ENCODE results near the gene KCNK18. TPM values are rescaled to one million over a fixed set of nuclear protein-coding genes. Genes with fewer than 3 reads are reported as not detected.

The KCNK18 gene
- total RNA-seq, 1 experiment from 2014 or later: not detected

GRCh38 chr10:117256910-117257309 is 59.6 kb downstream of the KCNK18 start:
- no peak overlapping the region for H2BK5ac ChIP-seq (ENCODE audit: insufficient read length, low read length)
- H2AFZ ChIP-seq (ENCODE audit: low read length): no peak overlapping the region
- Mint-ChIP-seq H3K4me1 (peaks cover 20 to 28% of the 10 kb centered on the region in 2 experiments), H3K27ac (no peak overlapping the region), H3K4me3 (no peak overlapping the region), H3K36me3 (ENCODE audit: insufficient read depth in 1 of 3, low read depth in 3 of 3) (no peaks in the 10 kb centered on the region; a peak in 1 of 7 replicates), H3K9me3 (no peaks in the 10 kb centered on the region), H3K27me3 (ENCODE audit: low read depth) (no peaks in the 10 kb centered on the region)
- no peak overlapping the region for H4K5ac ChIP-seq (ENCODE audit: insufficient read length, low read depth, low read length)
- no peak overlapping the region for H2BK120ac ChIP-seq (ENCODE audit: low read depth, low read length, poor library complexity, severe bottlenecking)
- no peak overlapping the region for H2BK15ac ChIP-seq (ENCODE audit: low read depth, low read length)
- no peak overlapping the region for H3K56ac ChIP-seq (ENCODE audit: insufficient read length, low read depth, low read length)
- no peak overlapping the region for H3T11ph ChIP-seq (ENCODE audit: low read length)
- H2BK12ac ChIP-seq (ENCODE audit: insufficient read length, low read depth, low read length): no peak overlapping the region
- no peak overlapping the region for H3K9ac ChIP-seq (ENCODE audit: extremely low read depth, insufficient read length, low read length)
- H3K23me2 ChIP-seq (ENCODE audit: insufficient read length, low read depth, low read length, poor library complexity, severe bottlenecking): no peaks in the 10 kb centered on the region
- no peaks in the 10 kb centered on the region for H4K20me1 ChIP-seq (ENCODE audit: control insufficient read depth, insufficient read depth, insufficient read length)
- no CpG with 5 or more reads among the region's 10 CpGs for WGBS (ENCODE audit: extremely low coverage, insufficient read length, low lambda C conversion rate)
- no peak overlapping the region for H3K23ac ChIP-seq (ENCODE audit: insufficient read length, low read depth, low read length)
- no peak overlapping the region for H3K27ac ChIP-seq (ENCODE audit: insufficient read length, low read depth, low read length)
- no peaks in the 10 kb centered on the region for H3K27me3 ChIP-seq (ENCODE audit: insufficient read depth, low read length)
- no peak overlapping the region for H3K14ac ChIP-seq (ENCODE audit: insufficient read depth, low read length)
- DNase-seq: no peak
- no peak overlapping the region for H4K91ac ChIP-seq (ENCODE audit: insufficient read length, low read depth, low read length)
- TF ChIP-seq CTCF (conservative IDR thresholded peaks at IDR 0.05): no peak
- H3K4ac ChIP-seq (ENCODE audit: low read depth, low read length): no peak overlapping the region
- no peaks in the 10 kb centered on the region for H3K79me2 ChIP-seq (ENCODE audit: insufficient read depth, low read length)
- H3K4me1 ChIP-seq (ENCODE audit: insufficient read depth, low read length): peaks cover 7% of the 10 kb centered on the region; the same call in 1 of the 2 replicates
- H3K9me3 ChIP-seq (ENCODE audit: control insufficient read depth, low read depth, low read length): no peaks in the 10 kb centered on the region
- H3K79me1 ChIP-seq (ENCODE audit: insufficient read depth, low read depth, low read length, poor library complexity, severe bottlenecking): no peaks in the 10 kb centered on the region
- no peak overlapping the region for H3K18ac ChIP-seq (ENCODE audit: insufficient read length, low read depth, low read length)
- no peak overlapping the region for H2AK5ac ChIP-seq (ENCODE audit: insufficient read length, low read length)
- no peak overlapping the region for H2BK20ac ChIP-seq (ENCODE audit: low read depth, low read length, poor library complexity, severe bottlenecking)
- H4K8ac ChIP-seq (replicated peaks; ENCODE audit: insufficient read length, low read depth, low read length): no peak overlapping the region
- no peak overlapping the region for H3K4me2 ChIP-seq (ENCODE audit: insufficient read depth, insufficient read length, low read length)

Measured in H9 (cell line).